SH-SY5Y (cell line): ENCODE data around the gene PRDM16.

Experiments used
- GATA2 ChIP-seq: IDR thresholded peaks from 2 replicates; pipeline ENCODE4 v1.6.1; 2011; ENCODE audit warnings: mild to moderate bottlenecking, low read depth, low read length
- GATA3 ChIP-seq: IDR thresholded peaks from 2 replicates; pipeline ENCODE4 v1.6.1; 2011; ENCODE audit warnings: low read depth, mild to moderate bottlenecking, low read length, moderate library complexity

GRCh38 chr1:3138623-3139151 is 69.7 kb downstream of the PRDM16 start:
- TF ChIP-seq GATA3 (no peak), GATA2 (no peak)
